ENCODE results near the gene ESCO1.

The ESCO1 gene

GRCh38 chr18:21557607-21558253 lies 42.8 kb downstream of the ESCO1 start:
- TF ChIP-seq CTCF (IDR thresholded peaks at IDR 0.05; ENCODE audit: unreplicated experiment in 3 of 3) = no peak
- H3K27ac Mint-ChIP-seq = no peak overlapping the region
- no peaks in the 10 kb centered on the region for H3K9me3 Mint-ChIP-seq
- H3K36me3 Mint-ChIP-seq (ENCODE audit: low read depth) = peaks cover 38% of the 10 kb centered on the region
- no peaks in the 10 kb centered on the region for H3K4me1 Mint-ChIP-seq
- no peaks in the 10 kb centered on the region for H3K27me3 Mint-ChIP-seq (ENCODE audit: low read depth)
- H3K4me3 Mint-ChIP-seq = no peak overlapping the region

- H3K36me3 Mint-ChIP-seq (ENCODE audit: low read depth) = peaks cover 56% of the 10 kb centered on the region
- H3K4me3 Mint-ChIP-seq = no peak overlapping the region
- H3K27ac Mint-ChIP-seq = no peak overlapping the region
- no peaks in the 10 kb centered on the region for H3K27me3 Mint-ChIP-seq (ENCODE audit: low read depth)
- no peaks in the 10 kb centered on the region for H3K9me3 Mint-ChIP-seq
- H3K4me1 Mint-ChIP-seq = no peaks in the 10 kb centered on the region
- TF ChIP-seq CTCF (IDR thresholded peaks at IDR 0.05; ENCODE audit: unreplicated experiment in 3 of 3) = no peak
Measured at GRCh38 chr18:21550510-21550970, 50.0 kb downstream of the ESCO1 start.

- no peaks in the 10 kb centered on the region for H3K27me3 Mint-ChIP-seq (ENCODE audit: low read depth)
- peaks cover 53% of the 10 kb centered on the region for H3K36me3 Mint-ChIP-seq (ENCODE audit: low read depth)
- TF ChIP-seq CTCF (IDR thresholded peaks at IDR 0.05; ENCODE audit: unreplicated experiment in 3 of 3) = no peak
- no peak overlapping the region for H3K4me3 Mint-ChIP-seq
- no peaks in the 10 kb centered on the region for H3K9me3 Mint-ChIP-seq
- H3K27ac Mint-ChIP-seq = no peak overlapping the region
- H3K4me1 Mint-ChIP-seq = no peaks in the 10 kb centered on the region
Measured at GRCh38 chr18:21548647-21549046, 51.9 kb downstream of the ESCO1 start.

GRCh38 chr18:21546423-21546822 lies 54.1 kb downstream of the ESCO1 start:
- no peak overlapping the region for H3K4me3 Mint-ChIP-seq
- H3K27ac Mint-ChIP-seq = no peak overlapping the region

GRCh38 chr18:21538230-21538629 lies 62.3 kb downstream of the ESCO1 start:
- H3K36me3 Mint-ChIP-seq (ENCODE audit: low read depth) = peaks cover 50% of the 10 kb centered on the region
- H3K9me3 Mint-ChIP-seq = no peaks in the 10 kb centered on the region
- no peaks in the 10 kb centered on the region for H3K27me3 Mint-ChIP-seq (ENCODE audit: low read depth)
- no peak overlapping the region for H3K27ac Mint-ChIP-seq
- no peaks in the 10 kb centered on the region for H3K4me1 Mint-ChIP-seq
- no peak for TF ChIP-seq CTCF (IDR thresholded peaks at IDR 0.05; ENCODE audit: unreplicated experiment in 3 of 3)
- H3K4me3 Mint-ChIP-seq = no peak overlapping the region

More at GRCh38 chr18:21546423-21546822, 54.1 kb downstream of the ESCO1 start:
- no peaks in the 10 kb centered on the region for H3K9me3 Mint-ChIP-seq
- no peaks in the 10 kb centered on the region for H3K4me1 Mint-ChIP-seq
- no peaks in the 10 kb centered on the region for H3K27me3 Mint-ChIP-seq (ENCODE audit: low read depth)
- no peak for TF ChIP-seq CTCF (IDR thresholded peaks at IDR 0.05; ENCODE audit: unreplicated experiment in 3 of 3)
- peaks cover 47% of the 10 kb centered on the region for H3K36me3 Mint-ChIP-seq (ENCODE audit: low read depth)

GRCh38 chr18:21534327-21534726 lies 66.2 kb downstream of the ESCO1 start:
- Mint-ChIP-seq H3K36me3 (ENCODE audit: low read depth) (peaks cover 52% of the 10 kb centered on the region), H3K4me1 (no peaks in the 10 kb centered on the region), H3K27me3 (ENCODE audit: low read depth) (no peaks in the 10 kb centered on the region), H3K27ac (no peak overlapping the region), H3K4me3 (no peak overlapping the region), H3K9me3 (no peaks in the 10 kb centered on the region)
- TF ChIP-seq CTCF (IDR thresholded peaks at IDR 0.05; ENCODE audit: unreplicated experiment in 3 of 3) = no peak
